OCI-M2 (cell line): Measurements from ENCODE around the gene NFYC.

Experiments used
- DNase-seq: peaks from one replicate; lab custom pipeline; 2025; ENCODE audit not compliant: unreplicated experiment; lab: John Stamatoyannopoulos, UW

Gene NFYC

GRCh38 chr1:40777224-40777970 lies 85.9 kb downstream of the NFYC start:
- no peak for DNase-seq

- DNase-seq, result no peak
Measured at GRCh38 chr1:40780678-40781607, 89.4 kb downstream of the NFYC start.

- no peak for DNase-seq
Measured at GRCh38 chr1:40781608-40781971, 90.1 kb downstream of the NFYC start.

- no peak for DNase-seq
Measured at GRCh38 chr1:40782371-40782956, 91.0 kb downstream of the NFYC start.

- no peak for DNase-seq
Measured at GRCh38 chr1:40783001-40783905, 91.7 kb downstream of the NFYC start, which contains the start of gene KCNQ4. KCNQ4 (plus strand) TSS chr1:40783787; CDS start chr1:40784094, 307 bp downstream.

GRCh38 chr1:40784141-40784770 lies 92.8 kb downstream of the NFYC start:
- DNase-seq, result no peak

GRCh38 chr1:40784771-40785151 lies 93.3 kb downstream of the NFYC start:
- DNase-seq, result no peak

- no peak for DNase-seq
Measured at GRCh38 chr1:40785446-40785845, 93.9 kb downstream of the NFYC start.

GRCh38 chr1:40786171-40786994 lies 94.9 kb downstream of the NFYC start:
- DNase-seq, result no peak

GRCh38 chr1:40786995-40787705 lies 95.6 kb downstream of the NFYC start:
- no peak for DNase-seq

- DNase-seq, result no peak
Measured at GRCh38 chr1:40787737-40788560, 96.4 kb downstream of the NFYC start.

- no peak for DNase-seq
Measured at GRCh38 chr1:40788561-40789341, 97.2 kb downstream of the NFYC start.

- no peak for DNase-seq
Measured at GRCh38 chr1:40789342-40789598, 97.8 kb downstream of the NFYC start.

- DNase-seq, result no peak
Measured at GRCh38 chr1:40789661-40790430, 98.3 kb downstream of the NFYC start.

- no peak for DNase-seq
Measured at GRCh38 chr1:40792036-40792435, 100.5 kb downstream of the NFYC start.

GRCh38 chr1:40793617-40794016 lies 102.1 kb downstream of the NFYC start:
- no peak for DNase-seq

GRCh38 chr1:40794048-40794447 lies 102.5 kb downstream of the NFYC start:
- DNase-seq, result no peak
